GM04503 (cell line): ENCODE data around the gene TMEM135.
"Not testable (repeated sequence)": the region's sequence is repeated elsewhere in the genome, so short reads cannot be mapped to it uniquely, and the experiment has no call there.

Source experiments
- DNase-seq: peaks from one replicate; pipeline ENCODE4 v3.0.0-alpha.2; 2012; ENCODE audit warnings: low read depth

TMEM135 gene

DNA sequence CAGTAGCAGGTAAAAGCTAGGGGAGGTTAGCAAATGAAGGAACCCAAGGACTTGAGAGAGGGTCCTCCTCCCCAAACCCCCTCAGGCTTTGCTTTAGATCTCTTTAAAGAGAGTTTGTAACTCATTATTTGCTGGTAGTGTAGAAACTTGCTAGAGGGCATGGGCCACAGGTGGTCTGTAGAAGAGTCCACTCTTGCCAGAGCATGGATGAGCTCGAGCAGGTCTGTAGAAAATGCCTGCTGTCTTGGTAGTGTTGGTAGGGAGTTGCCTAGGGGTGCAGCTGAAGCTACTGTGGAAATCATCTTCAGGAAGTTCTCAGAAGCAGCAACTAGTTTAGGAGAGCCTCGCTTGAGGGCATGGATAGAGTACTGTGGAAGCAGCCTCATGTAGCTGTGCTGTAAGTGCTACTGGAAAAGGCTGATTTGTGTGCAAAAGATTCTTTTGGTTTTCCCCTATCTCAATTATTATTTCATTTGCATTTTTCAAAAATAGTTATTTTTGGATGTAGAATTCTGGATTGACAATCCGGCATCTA lies 104.3 kb downstream of the TMEM135 start:
- no peak for DNase-seq

- no peak for DNase-seq
Observed at GRCh38 chr11:87142594-87142993, 104.9 kb downstream of the TMEM135 start.

- DNase-seq: no peak
Observed at GRCh38 chr11:87143641-87144040, 105.9 kb downstream of the TMEM135 start.

GRCh38 chr11:87144252-87144651 lies 106.5 kb downstream of the TMEM135 start:
- no peak for DNase-seq

GRCh38 chr11:87148749-87149148 lies 111.0 kb downstream of the TMEM135 start:
- DNase-seq: no peak

GRCh38 chr11:87149782-87150181 lies 112.0 kb downstream of the TMEM135 start:
- not testable (repeated sequence) for DNase-seq

DNA sequence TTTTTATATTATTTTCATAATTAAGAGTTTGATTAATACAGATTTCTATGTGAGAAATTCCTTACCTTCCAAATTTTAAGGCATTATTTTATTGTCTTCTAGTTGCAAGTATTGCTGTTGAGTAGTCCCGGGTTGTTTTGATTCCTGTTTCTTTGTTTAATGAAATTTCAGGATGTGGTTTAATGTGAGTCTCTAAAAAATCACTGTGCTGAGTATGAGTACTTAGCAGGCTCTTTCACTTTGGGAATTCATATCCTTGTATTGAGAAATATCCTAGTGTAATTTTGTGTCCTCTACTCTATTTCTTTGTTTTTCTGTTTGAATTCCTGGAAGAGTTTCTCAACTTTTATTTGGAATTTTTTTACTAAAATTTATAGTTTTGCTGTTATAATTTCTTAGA lies 113.2 kb downstream of the TMEM135 start:
- peak; percentile 30 for DNase-seq

- no peak for DNase-seq
Observed at GRCh38 chr11:87154246-87154645, 116.5 kb downstream of the TMEM135 start.

DNA sequence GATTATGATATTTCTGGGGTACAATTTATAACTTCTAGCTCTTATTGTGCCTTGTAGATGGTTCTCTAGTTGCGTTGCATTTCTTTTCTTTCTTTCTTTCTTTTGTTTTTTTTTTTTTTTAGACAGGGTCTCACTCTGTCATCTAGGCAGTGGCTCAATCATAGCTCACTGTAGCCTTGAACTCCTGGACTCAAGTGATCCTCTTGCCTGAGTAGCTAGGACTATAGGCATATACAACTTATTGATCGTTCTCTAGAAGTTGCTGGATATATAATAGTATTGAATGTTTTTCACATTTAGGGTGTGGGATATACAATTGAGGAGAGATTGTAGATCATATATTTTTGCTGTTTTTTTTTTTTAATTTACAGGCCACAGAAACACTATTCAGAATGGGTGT lies 119.2 kb downstream of the TMEM135 start:
- DNase-seq: no peak

DNA sequence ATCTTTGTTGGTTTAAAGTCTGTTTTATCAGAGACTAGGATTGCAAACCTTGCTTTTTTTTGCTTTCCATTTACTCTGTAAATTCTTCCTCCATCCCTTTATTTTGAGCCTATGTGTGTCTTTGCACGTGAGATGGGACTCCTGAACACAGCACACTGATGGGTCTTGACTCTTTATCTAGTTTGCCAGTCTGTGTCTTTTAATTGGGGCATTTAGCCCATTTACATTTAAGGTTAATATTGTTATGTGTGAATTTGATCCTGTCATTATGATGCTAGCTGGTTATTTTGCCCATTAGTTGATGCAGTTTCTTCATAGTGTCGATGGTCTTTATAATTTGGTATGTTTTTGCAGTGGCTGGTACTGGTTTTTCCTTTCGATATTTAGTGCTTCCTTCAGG lies 131.3 kb downstream of the TMEM135 start:
- DNase-seq: not testable (repeated sequence)

DNA sequence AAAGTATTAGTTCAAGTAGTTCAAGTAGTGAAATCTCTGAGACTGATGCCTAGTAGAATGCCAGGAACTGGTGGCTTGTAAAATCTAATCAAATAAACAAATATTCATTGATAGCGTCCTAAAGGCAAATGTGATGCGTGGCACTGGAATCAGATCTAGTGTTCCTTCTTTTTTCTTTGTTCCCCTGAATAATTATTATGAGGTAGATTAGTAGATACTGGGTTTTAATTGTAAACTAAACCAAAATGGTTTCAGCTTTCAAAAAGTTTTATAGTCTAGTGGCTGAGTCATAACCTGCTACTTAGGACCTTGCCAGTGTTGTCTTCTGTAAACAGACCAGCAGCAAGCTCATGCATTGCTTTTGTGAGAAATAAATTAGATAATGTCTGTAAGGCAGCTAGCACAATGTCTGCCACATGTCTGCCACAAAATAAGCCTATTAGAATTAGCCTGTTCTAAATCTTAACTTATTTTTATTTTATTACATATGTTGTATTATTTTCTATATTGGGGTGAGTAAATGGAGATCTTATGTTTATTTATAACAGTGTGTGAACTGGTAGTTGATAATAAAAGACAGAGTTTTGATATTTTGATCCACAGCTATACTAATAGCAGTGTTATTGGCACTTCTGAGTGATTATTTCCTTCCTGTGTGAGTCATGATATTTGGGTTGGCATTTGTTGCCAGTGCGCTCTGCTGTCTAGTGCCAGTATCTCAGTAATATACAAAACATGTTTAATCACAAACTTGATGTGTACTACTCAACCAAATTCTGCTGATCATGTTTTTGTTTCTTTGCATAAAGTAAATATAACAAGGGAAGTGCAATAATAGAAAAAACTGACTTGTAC lies 135.7 kb downstream of the TMEM135 start:
- DNase-seq: peak; percentile 30

GRCh38 chr11:87174870-87175269 lies 137.1 kb downstream of the TMEM135 start:
- no peak for DNase-seq

DNA sequence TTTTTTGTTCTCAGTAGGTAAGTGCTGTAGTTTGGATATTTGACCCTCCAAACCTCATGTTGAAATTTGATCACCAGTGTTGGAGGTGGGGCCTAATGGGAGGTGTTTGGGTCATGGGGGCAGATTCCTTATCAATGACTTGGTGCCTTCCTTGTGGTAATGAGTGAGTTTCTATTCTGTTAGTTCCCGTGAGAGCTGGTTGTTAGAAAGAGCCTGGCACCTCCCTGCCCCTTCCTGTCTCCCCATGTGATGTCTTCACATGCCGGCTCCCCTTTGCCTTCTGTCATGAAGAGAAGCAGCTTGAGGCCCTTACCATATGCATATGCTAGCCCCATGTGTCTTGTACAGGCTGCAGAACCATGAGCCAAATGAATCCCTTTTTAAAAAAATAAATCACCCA lies 138.3 kb downstream of the TMEM135 start:
- DNase-seq: no peak

GRCh38 chr11:87179621-87180020 lies 141.9 kb downstream of the TMEM135 start:
- DNase-seq: no peak

DNA sequence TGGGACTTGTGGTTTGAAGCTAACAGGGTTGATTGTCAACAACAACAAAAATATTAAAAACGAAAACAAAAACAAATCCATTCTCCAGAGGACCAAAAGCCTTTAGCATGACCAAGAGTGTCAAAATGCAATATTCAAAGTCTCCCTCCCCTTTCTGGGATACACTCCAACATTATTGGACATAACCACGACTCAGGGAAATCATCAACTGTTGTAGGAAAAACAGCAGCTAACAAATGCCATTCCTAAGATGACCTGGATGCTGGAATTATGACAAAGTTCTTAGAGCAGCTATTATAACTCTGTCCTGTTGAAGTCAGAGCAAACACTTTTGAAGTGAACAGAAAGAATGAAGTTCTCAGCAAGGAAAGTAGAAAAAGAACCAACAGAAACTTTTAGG lies 143.0 kb downstream of the TMEM135 start:
- DNase-seq: peak; percentile 74

- DNase-seq: no peak
Observed at GRCh38 chr11:87181143-87181542, 143.4 kb downstream of the TMEM135 start.

GRCh38 chr11:87185228-87185627 lies 147.5 kb downstream of the TMEM135 start:
- DNase-seq: no peak

- no peak for DNase-seq
Observed at GRCh38 chr11:87187076-87187475, 149.3 kb downstream of the TMEM135 start.

GRCh38 chr11:87187930-87188329 lies 150.2 kb downstream of the TMEM135 start:
- no peak for DNase-seq

DNA sequence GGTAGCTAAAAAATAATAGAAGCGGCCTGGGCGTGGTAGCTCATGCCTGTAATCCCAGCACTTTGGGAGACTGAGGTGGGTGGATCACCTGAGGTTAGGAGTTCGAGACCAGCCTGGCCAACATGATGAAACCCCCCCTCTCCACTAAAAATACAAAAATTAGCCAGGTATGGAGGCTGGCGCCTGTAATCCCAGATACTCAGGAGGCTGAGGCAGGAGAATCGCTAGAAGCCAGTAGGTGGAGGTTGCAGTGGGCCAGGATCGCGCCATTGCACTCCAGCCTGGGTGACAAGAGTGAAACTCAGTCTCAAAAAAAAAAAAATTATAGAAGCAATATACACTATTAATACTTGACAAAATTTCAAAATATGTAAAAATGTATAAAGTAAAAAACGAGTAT lies 150.7 kb downstream of the TMEM135 start:
- not testable (repeated sequence) for DNase-seq

- DNase-seq: not testable (repeated sequence)
Observed at GRCh38 chr11:87188921-87189320, 151.2 kb downstream of the TMEM135 start.

DNA sequence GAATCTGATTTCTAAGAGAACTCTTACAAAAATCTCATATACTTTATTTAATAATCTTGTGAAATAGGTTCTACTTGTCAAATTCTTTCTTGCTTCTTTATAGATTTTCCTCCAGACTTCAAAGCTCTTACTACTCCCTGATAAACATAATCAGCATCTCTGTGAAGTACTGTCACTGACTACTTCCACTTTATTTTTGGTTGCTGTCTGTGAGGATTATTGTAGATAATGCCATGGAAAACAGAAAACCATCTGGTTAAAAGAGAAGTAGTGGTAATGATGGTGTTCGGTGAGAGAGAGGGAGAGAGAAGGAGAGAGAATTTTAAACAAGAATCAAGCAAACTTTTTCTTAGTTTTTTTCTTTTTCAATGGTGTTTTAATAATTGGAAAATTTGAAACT lies 152.3 kb downstream of the TMEM135 start:
- DNase-seq: no peak

DNA sequence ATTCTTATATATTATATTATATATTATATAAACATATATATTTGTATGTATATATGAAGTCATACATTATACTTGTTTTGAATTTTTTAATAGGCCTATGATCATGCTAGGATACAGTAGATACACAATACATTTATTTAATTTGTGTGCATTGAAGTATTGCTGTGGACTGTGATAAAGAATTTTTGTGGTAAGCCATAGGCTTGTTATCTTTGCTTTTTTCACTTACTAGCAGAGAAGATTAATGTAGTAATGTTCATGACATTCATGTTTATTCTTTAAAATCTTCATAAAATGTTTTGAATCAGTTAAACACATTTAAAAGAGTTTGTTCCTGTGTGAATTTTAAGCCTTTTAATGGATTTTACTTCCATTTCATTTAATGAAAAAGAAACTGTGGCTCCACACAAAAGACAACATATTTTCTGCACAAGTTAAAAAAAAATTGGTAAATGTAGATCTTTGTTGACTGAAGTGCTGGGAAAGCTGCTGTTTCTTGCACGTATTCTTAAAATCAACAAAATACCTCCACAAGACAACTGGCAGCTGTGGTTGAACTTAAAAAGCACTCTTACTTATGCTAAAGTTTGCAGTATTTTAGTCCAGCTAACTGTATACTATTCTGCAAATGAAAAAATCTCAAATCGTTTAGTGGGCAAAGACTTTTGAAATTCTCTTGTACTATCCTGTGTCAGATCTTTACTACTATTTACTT lies 156.2 kb downstream of the TMEM135 start:
- no peak for DNase-seq
